HG03469 (cell line): ENCODE measurements around the gene INTS6.

Experiments
- ATAC-seq: cut with Tn5 transposase; IDR thresholded peaks from one replicate; pipeline ENCODE4 v1.9.1; 2021; ENCODE audit warnings: mild to moderate bottlenecking, moderate library complexity, moderate number of reproducible peaks; ENCODE audit not compliant: unreplicated experiment

Gene INTS6

GRCh38 chr13:51322826-51323225 is 130.0 kb downstream of the INTS6 start:
- ATAC-seq, result no peak

GRCh38 chr13:51321836-51322235 is 131.0 kb downstream of the INTS6 start:
- ATAC-seq, result no peak

- ATAC-seq, result no peak
Observed at GRCh38 chr13:51318876-51319275, 134.0 kb downstream of the INTS6 start.

DNA sequence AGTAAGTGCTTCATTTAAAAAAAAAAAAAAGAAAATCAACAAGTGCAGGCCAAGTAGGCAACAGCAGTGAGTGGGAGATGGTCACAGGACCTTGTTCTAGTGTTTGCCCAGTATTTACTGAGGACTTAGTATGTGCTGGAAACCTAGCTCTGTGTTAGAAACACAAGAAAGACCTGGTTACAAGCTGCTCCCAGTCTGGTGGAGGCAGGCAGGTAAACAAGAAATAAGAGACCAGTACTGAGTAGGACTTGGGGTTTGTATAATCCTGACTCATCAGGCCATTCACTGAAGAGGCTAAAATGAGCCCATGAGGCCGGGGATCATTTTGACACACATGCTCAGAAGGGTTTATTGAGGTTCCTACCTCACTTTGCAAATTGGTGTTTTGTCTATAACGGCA is 134.8 kb downstream of the INTS6 start:
- no peak for ATAC-seq

DNA sequence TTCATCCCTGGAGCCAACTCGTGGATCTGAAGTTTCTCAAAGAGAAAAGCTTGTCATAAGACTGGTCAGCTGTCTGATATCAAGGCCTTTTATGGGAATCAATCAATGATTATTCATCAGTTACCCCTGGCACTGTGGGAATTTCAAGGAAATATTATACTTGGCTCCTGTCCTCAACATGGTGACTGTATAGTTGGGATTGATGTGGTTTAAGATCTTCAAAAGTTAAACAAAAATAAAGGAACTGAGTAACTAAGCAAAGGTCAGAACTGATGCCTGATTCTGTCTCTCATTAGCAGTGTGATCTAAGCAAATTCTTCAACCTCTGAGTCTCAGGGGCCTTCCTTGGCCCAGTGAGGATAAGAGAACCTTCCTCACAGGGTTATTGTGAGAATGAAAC is 135.6 kb downstream of the INTS6 start:
- ATAC-seq, result no peak

DNA sequence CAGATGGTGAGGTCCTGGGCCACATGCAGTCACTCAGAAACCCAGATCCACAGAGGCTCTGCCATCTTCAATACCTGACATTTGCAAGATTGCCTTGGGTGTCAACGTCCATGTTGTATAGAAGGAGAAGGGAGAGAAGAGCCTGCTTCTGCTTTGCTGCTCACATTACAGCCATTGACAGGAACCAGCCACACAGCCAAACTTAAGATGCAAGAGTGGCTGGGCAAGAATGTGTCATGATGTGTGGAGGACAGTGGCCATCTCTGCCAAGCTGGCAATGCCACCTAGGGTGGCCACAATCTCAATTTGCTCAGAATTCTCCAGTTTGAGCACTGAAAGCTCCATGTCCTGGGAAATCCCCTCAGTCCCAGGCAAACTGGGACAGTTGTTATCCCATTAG is 139.2 kb downstream of the INTS6 start:
- no peak for ATAC-seq

- ATAC-seq, result no peak
Observed at GRCh38 chr13:51311957-51312520, 140.8 kb downstream of the INTS6 start.
